HG02884 (cell line): ENCODE measurements around the gene DDHD1.

Experiments
- ATAC-seq: cut with Tn5 transposase; IDR thresholded peaks from one replicate; pipeline ENCODE4 v1.9.1; 2021; ENCODE audit warnings: mild to moderate bottlenecking, moderate library complexity; ENCODE audit not compliant: unreplicated experiment

The DDHD1 gene

GRCh38 chr14:53035336-53036210, 117.5 kb downstream of the DDHD1 start:
- no peak for ATAC-seq

- ATAC-seq: no peak
Observed at GRCh38 chr14:53034688-53035230, 118.4 kb downstream of the DDHD1 start.

DNA sequence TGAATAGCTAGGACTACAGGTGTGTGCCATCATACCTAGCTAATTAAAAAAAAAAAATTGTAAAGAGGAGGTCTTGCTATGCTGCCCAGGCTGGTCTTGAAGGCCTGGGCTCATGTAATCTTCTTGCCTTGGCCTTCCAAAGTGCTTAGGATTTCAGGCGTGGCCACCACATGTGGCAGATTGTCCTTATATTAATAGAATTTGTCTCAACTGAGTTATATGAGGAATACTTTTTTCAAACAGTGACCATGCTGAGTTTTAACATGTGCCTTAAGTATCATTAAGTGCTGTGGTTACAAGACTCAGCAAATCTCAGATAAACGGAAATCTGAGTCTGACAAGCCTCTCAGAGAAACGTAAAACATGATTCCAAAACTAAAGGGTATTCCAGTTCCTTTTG, 119.1 kb downstream of the DDHD1 start:
- no peak for ATAC-seq

- no peak for ATAC-seq
Observed at GRCh38 chr14:53032838-53033390, 120.2 kb downstream of the DDHD1 start.

GRCh38 chr14:53032161-53032803, 120.8 kb downstream of the DDHD1 start:
- ATAC-seq: no peak

- ATAC-seq: no peak
Observed at GRCh38 chr14:53027562-53027961, 125.6 kb downstream of the DDHD1 start.

DNA sequence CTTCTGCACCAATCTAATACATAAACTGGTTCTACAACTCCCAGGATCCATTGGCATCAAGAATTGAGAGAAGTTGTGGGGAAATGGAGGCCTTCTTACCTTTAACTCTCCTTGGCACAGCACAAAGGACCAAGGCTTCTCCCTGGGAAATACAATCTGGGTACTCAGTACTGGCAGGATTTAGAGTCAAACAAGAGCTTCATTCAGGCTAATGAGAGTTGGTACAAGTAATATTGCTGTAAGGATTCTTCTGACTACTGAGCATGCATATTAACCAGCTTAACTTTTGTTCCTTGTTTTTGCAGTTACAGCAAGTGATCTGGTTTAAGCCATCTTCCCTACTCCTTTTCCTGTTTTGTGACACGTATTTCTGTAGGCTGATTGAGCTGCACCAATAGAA, 126.1 kb downstream of the DDHD1 start:
- ATAC-seq: no peak

GRCh38 chr14:53023325-53023724, 129.8 kb downstream of the DDHD1 start:
- no peak for ATAC-seq

- no peak for ATAC-seq
Observed at GRCh38 chr14:53022593-53022992, 130.5 kb downstream of the DDHD1 start.

GRCh38 chr14:53020193-53020932, 132.8 kb downstream of the DDHD1 start:
- no peak for ATAC-seq

DNA sequence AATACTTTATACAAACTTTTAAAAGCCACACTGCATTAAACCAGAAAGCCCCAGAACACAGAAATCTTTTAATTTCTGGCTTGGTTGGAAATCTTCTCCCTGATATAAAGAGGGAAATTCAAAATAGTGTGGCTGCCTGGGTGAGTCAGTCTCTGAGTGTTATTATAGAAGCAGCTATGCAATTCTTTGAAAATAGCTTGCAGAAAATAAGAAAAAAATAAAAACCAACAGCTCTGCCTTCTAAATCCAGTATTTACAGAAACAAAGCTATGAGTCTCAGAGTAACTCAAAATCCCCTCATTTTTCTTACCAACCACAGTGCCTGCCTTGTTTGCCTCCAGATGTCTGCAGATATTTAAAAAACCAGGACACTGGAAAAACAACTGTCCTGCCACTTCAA, 133.7 kb downstream of the DDHD1 start:
- no peak for ATAC-seq

- no peak for ATAC-seq
Observed at GRCh38 chr14:53017837-53018236, 135.3 kb downstream of the DDHD1 start.

GRCh38 chr14:53016919-53017318, 136.2 kb downstream of the DDHD1 start:
- no peak for ATAC-seq

- ATAC-seq: no peak
Observed at GRCh38 chr14:53016491-53016890, 136.6 kb downstream of the DDHD1 start.

- no peak for ATAC-seq
Observed at GRCh38 chr14:53011053-53011462, 142.1 kb downstream of the DDHD1 start.

DNA sequence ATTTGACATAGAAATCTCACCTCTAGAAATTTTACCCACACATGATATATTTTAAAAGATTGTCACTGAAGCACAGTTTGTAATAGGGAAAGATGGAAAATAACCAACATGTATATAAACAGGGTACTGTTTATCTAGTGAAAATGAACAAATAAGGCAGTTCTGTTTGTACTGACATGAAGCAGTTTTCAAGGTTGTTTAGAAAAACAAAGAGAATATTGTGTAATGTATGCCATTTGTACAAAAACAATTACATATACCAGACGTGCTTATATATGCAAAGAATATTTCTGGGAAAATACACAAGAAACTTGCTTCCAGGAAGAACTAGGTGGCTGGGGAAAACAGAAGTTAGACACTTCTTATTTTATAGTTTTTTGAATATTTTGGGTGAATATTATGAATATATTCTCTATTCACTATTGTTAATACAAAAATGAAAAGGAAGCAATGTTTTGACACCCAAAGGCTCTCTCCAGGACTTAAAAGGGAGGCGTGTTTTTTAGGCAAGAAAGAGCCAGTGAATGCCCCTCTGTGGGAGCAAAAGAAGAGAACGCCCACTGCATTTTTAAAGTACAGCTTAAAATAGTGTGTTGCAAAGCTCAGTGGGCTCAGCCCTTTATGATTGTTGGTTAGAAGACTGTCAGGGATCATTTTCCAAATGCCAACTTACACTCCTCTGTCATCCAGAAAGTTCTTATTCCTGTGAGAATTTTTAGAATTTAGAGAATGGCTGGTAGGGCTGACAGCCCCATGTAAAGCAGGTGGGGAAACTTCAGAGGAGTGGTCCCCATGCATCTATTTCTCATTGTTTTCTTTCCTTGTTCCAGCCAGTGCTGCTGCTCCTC, 142.7 kb downstream of the DDHD1 start:
- ATAC-seq: no peak

DNA sequence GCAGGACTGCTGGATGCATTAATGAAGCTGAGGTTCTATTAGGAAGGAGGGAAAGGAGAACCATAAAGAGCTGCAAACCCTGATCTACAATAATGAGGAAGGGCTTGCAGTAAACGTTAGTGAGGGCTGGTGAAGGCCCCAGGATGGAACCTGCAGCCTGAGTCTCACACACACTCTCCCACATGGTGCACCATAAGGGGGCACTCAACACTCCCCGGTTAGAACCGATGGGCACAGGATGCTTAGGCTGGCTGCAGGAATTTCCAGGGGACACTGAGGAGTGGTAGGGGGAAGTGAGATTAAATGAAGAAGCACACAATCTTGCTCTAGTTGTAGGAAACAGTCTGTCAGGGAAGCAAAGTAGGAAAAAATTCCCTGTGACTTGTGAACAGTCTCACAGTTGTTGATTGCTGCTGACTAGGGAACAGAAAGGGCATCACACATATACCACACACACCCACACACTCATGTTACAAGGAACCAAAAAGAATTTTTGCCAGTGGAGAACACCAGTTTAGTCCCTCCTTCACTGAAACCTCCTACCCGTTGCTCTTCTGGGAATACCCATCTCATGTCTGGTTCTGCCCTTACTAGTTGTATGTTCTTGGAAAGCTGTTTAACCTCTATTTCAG, 146.1 kb downstream of the DDHD1 start:
- no peak for ATAC-seq

DNA sequence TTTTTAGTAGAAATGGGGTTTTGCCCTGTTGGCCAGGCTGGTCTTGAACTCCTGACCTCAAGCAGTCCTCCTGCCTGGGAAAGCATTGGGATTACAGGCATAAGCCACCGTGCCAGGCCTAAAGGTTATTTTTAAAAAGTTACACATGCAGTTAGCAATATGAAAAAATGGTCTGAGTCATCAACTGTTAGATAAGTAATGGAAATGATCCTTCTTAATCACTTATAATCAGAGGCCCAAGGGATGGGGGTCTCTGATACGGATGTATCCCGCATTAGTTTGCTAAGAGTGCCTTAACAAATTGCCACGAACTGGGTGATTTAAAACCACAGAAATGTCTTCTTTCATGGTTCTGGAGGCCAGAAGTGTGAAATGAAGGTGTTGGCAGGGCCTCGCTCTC, 148.1 kb downstream of the DDHD1 start:
- ATAC-seq: no peak

GRCh38 chr14:53003776-53004175, 149.3 kb downstream of the DDHD1 start:
- ATAC-seq: no peak

GRCh38 chr14:53002576-53002975, 150.5 kb downstream of the DDHD1 start:
- ATAC-seq: no peak
